Activated naive CD4-positive, alpha-beta T cell treated with anti-CD3 and anti-CD28 coated beads, Interleukin-2, amount 10 ng/mL, durations not matched to agents 7 days and 5 days (primary cell): Measurements from ENCODE around the gene TMED8.
"Not testable (repeated sequence)": the region's sequence is repeated elsewhere in the genome, so short reads cannot be mapped to it uniquely, and the experiment has no call there.

Experiments used
- CTCF ChIA-PET: fragments of 350-600 bp; sonication (Branson Sonifier 250); formaldehyde crosslinking; loops from one replicate; lab custom pipeline; 2021; ENCODE audit warnings: antibody characterized with exemption; lab: Charles Lee
- DNase-seq: peaks from one replicate; pipeline ENCODE4 v3.0.0-alpha.2; 2020
- H3K27ac Mint-ChIP-seq: one replicate; pipeline ENCODE4 v1.8.0; 2021; ENCODE audit warnings: mild to moderate bottlenecking, moderate library complexity, mixed read lengths
- H3K27me3 Mint-ChIP-seq: one replicate; pipeline ENCODE4 v1.8.0; 2021; ENCODE audit warnings: mild to moderate bottlenecking, mixed read lengths
- H3K36me3 Mint-ChIP-seq: one replicate; pipeline ENCODE4 v1.8.0; 2021; ENCODE audit warnings: mixed read lengths
- H3K4me1 Mint-ChIP-seq: one replicate; pipeline ENCODE4 v1.8.0; 2021; ENCODE audit warnings: mixed read lengths
- H3K4me3 Mint-ChIP-seq: one replicate; pipeline ENCODE4 v1.8.0; 2021; ENCODE audit warnings: mild to moderate bottlenecking, moderate library complexity, mixed read lengths
- H3K9me3 Mint-ChIP-seq: one replicate; pipeline ENCODE4 v1.8.0; 2021; ENCODE audit warnings: mixed read lengths

The TMED8 gene

DNA sequence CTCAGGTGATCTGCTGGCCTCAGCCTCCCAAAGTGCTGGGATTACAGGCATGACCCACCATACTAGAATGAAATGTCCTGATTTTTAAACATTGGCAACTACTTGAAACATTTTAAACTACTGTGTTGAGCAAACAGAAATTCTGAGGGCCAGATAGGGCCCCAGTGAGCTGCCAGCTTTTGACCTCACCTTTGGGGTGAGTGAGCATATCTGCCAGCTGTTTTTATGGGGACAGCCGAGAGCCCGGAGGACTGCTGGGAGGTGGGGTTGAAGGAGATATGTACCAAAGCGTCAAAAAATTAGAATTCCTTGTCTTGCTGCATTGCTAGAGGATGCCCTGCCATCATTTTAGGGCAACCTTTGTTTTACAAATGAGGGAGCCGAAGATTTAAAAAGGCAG, 53.3 kb downstream of the TMED8 start:
- no peak overlapping the region for H3K27ac Mint-ChIP-seq
- H3K4me1 Mint-ChIP-seq = peaks cover 23% of the 10 kb centered on the region
- H3K9me3 Mint-ChIP-seq = no peaks in the 10 kb centered on the region
- CTCF ChIA-PET = interaction anchor here (0.6 to 1.3 kb wide), 2 partner anchors 20 to 171 kb away, joined by 3 read pairs; no protein-coding TSS in a partner anchor
- no peak overlapping the region for H3K4me3 Mint-ChIP-seq
- no peaks in the 10 kb centered on the region for H3K36me3 Mint-ChIP-seq
- H3K27me3 Mint-ChIP-seq = no peaks in the 10 kb centered on the region
- no peak for DNase-seq

- no peaks in the 10 kb centered on the region for H3K36me3 Mint-ChIP-seq
- H3K27me3 Mint-ChIP-seq = no peaks in the 10 kb centered on the region
- H3K4me1 Mint-ChIP-seq = peaks cover 23% of the 10 kb centered on the region
- no peak for DNase-seq
- CTCF ChIA-PET = interaction anchor here (1.3 kb wide), 1 partner anchor 19 kb away, joined by 3 read pairs; no protein-coding TSS in a partner anchor
- no peak overlapping the region for H3K27ac Mint-ChIP-seq
- H3K9me3 Mint-ChIP-seq = no peaks in the 10 kb centered on the region
- peak overlapping the region; percentile 99 for H3K4me3 Mint-ChIP-seq
These were observed 53.9 kb downstream of the TMED8 start for GRCh38 chr14:77322951-77323350.

GRCh38 chr14:77322250-77322902, 54.5 kb downstream of the TMED8 start:
- Mint-ChIP-seq H3K4me1 (peaks cover 23% of the 10 kb centered on the region), H3K27ac (peak overlapping the region; percentile 99), H3K36me3 (no peaks in the 10 kb centered on the region), H3K9me3 (no peaks in the 10 kb centered on the region), H3K4me3 (peak overlapping the region; percentile 99), H3K27me3 (no peaks in the 10 kb centered on the region)
- CTCF ChIA-PET = interaction anchor here (1.3 kb wide), 1 partner anchor 55 kb away, joined by 7 read pairs; the partner anchor contains the start of genes SAMD15 and TMED8
- no peak for DNase-seq

DNA sequence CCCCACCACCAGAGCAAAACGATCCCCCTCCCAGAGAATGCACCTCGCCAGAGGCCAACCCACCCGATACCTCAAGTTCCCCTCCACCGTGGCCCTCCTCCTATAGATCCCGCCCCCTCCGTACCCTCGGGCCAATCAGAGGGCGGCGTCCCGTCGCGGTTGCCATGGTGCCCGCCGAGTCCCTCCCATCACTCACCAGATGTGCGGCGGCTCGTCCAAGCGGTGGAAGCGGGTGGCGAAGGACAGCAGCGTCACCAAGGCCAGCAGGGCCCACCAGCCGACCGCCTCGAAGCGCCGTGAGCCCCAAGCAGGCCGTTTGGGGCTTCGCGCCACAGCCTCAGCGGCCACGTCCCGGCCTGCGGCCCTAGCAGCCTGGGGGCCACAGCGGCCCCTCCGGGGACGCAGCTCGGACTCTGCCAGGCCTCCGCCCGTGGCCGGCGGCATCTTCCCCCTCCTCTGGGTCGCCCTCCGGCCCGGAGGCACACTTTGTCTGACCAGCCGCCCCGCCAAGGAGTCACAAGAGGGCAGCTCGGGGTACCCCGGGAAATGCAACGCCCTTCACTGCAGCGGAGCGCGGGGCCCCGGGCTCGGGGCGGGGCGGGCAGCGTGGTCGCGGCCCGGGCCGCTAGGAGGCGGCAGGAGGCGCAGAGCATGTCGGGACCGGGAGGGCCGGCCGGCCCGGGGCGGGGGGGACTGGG, 56.5 kb downstream of the TMED8 start, which contains the start of gene POMT2:
TSS of gene POMT2 (minus strand) at position 646 of the 698 bp plus-strand sequence. CDS start at position 444, 202 bp downstream.
- CTCF ChIA-PET = interaction anchor here (1.0 to 1.8 kb wide), 5 partner anchors 8 to 226 kb away, joined by 3 to 16 read pairs (median 4); partner anchors contain the start of genes SAMD15 and TMED8
- Mint-ChIP-seq H3K27ac (peak within 1 kb of the TSS; percentile 99), H3K9me3 (no peaks in the 10 kb centered on the region), H3K36me3 (no peaks in the 10 kb centered on the region), H3K4me3 (peak within 1 kb of the TSS; percentile 99), H3K4me1 (peaks cover 23% of the 10 kb centered on the region), H3K27me3 (no peaks in the 10 kb centered on the region)
- peak; percentile 95 for DNase-seq

GRCh38 chr14:77319422-77319821, 57.5 kb downstream of the TMED8 start:
- Mint-ChIP-seq H3K36me3 (no peaks in the 10 kb centered on the region), H3K27ac (no peak overlapping the region), H3K4me3 (peak overlapping the region; percentile 11), H3K9me3 (no peaks in the 10 kb centered on the region), H3K27me3 (no peaks in the 10 kb centered on the region), H3K4me1 (peaks cover 23% of the 10 kb centered on the region)
- CTCF ChIA-PET = interaction anchor here (1.1 to 1.8 kb wide), 3 partner anchors 18 to 227 kb away, joined by 3 to 16 read pairs (median 3); no protein-coding TSS in a partner anchor
- no peak for DNase-seq

DNA sequence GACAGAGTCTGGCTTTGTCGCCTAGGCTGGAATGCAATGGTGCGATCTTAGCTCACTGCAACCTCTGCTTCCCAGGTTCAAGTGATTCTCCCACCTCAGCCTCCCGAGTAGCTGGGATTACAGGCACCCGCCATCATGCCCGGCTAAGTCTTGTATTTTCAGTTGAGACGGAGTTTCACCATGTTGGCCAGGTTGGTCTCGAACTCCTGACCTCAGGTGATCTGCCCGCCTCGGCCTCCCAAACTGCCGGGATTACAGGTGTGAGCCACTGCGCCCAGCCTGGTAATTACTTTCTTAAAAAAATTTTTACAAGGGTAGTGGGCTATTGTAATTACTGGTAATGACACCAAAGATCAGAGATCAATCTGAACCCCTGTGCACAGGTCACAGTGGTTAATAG, 58.1 kb downstream of the TMED8 start:
- not testable (repeated sequence) for H3K27ac Mint-ChIP-seq, H3K9me3 Mint-ChIP-seq, H3K4me3 Mint-ChIP-seq, H3K27me3 Mint-ChIP-seq, DNase-seq, H3K36me3 Mint-ChIP-seq
- CTCF ChIA-PET = interaction anchor here (1.1 to 1.8 kb wide), 2 partner anchors 18 to 166 kb away, joined by 3 to 16 read pairs; no protein-coding TSS in a partner anchor
- peaks cover 23% of the 10 kb centered on the region for H3K4me1 Mint-ChIP-seq

DNA sequence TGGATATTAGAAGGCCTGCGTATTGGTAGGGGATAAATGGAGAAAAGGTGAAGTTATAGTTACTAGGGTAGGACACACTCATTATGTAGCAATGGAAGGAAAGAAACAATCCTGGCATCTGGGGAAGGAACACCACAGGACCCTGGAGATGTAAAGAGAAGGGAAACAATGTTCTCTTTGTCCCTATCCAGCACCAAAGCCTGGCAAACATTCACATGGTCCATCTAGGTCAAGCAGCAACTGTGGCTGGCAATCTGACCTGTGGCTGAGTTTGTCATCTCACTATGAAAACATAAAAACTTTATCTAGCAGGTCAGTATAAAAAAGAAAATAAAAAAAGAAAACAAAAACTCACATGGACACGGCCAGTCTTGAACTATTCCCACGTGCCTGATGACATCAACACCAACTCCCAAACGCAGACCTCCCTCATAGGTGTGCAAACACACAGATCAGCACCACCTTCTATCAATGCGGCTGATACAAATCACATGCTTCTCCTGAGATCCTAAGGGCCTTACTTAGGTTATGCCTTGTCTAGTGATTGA, 58.8 kb downstream of the TMED8 start:
- Mint-ChIP-seq H3K4me1 (peaks cover 23% of the 10 kb centered on the region), H3K27ac (no peak overlapping the region), H3K9me3 (no peaks in the 10 kb centered on the region), H3K27me3 (no peaks in the 10 kb centered on the region), H3K36me3 (no peaks in the 10 kb centered on the region), H3K4me3 (no peak overlapping the region)
- DNase-seq = no peak
- CTCF ChIA-PET = interaction anchor here (1.1 to 5.9 kb wide), 2 partner anchors 16 to 166 kb away, joined by 3 to 255 read pairs; no protein-coding TSS in a partner anchor

DNA sequence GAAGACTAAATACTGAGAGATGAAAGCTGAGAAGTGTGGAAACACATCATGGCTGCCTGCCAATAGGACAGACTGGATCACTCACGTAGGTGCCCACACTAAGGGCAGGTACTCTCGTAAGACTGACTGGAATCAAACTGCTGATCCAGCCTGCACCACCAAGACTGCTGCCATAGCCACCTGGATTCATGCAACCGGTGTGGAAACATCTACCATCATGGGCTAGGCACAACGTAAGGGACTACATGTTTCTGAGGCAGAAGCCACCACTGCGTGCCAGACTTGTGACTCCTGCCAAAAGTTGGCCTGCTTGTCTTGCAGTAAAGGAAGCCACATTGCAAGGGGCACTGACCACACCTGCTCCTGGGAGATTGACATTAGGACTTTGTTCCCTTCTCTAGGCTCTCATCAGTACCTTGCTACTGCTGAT, 60.0 kb downstream of the TMED8 start:
- Mint-ChIP-seq H3K9me3 (no peaks in the 10 kb centered on the region), H3K36me3 (no peaks in the 10 kb centered on the region), H3K4me3 (no peak overlapping the region), H3K4me1 (peaks cover 14% of the 10 kb centered on the region), H3K27ac (no peak overlapping the region), H3K27me3 (no peaks in the 10 kb centered on the region)
- CTCF ChIA-PET = interaction anchor here (1.1 to 5.9 kb wide), 11 partner anchors 13 to 196 kb away, joined by 3 to 255 read pairs (median 7); partner anchors contain the start of gene ZDHHC22
- DNase-seq = no peak

DNA sequence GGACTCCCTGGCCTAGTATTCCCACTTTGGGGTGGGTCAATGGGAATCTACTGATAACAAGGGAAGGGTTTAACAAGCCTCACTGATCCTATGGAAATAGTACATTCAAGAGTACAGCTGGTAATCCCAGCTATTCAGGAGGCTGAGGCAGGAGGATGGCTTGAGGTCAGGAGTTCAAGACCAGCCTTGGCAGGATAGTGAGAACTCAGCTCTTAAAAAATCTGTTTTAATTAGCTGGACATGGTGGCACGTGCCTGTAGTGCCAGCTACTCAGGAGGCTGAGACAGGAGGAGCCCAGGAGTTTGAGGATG, 60.7 kb downstream of the TMED8 start:
- H3K27me3 Mint-ChIP-seq = no peaks in the 10 kb centered on the region
- CTCF ChIA-PET = interaction anchor here (0.5 to 5.9 kb wide), 25 partner anchors 9 to 1355 kb away, joined by 3 to 255 read pairs (median 4); partner anchors contain the start of genes AHSA1, ALKBH1, SLIRP and ZDHHC22
- H3K27ac Mint-ChIP-seq = no peak overlapping the region
- DNase-seq = no peak
- H3K4me1 Mint-ChIP-seq = peaks cover 12% of the 10 kb centered on the region
- H3K4me3 Mint-ChIP-seq = no peak overlapping the region
- no peaks in the 10 kb centered on the region for H3K36me3 Mint-ChIP-seq
- no peaks in the 10 kb centered on the region for H3K9me3 Mint-ChIP-seq

DNA sequence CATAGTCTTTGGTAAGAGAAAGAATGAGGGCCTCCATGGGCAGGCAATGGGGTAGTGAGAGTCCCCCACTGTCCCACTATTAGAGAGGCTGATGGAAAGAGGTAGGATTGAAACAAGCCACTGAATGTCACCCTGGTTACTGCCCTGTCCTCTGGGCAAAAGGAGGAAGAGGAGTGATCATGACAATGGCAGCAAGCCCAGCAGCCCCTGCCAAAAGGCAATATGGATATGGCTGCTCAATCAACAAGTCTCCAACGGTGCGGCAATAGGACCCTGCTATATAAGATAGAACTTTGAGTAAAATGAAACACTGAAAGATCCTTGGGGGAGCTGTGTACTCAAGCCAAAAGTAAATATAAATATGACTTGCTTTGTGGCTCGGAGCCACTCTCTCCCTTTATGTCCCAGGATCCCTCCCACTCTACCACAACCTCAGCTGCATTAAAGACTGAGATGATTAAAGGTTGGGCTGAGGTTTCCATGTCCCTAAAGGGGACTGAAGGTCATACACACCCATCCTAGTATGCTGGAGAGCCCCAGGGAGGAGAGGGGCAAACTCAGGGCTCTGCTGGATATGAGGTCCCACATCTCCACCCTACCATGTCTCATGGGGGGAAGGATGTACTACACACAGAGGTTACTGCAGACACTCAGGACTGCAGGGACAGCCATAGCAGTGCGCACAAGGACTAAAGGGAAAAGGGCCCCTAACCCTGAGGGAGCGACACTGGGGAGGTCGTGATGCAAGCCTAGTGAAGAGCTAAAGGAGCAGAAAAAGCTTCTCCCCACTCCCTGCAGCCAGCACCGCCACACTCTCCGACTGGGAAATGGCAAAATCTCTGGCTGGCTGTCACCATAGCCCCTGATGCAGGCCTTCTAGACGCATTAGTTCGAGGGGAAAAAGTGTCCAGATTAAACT, 62.1 kb downstream of the TMED8 start:
- no peak for DNase-seq
- no peak overlapping the region for H3K27ac Mint-ChIP-seq
- H3K36me3 Mint-ChIP-seq = no peaks in the 10 kb centered on the region
- no peaks in the 10 kb centered on the region for H3K9me3 Mint-ChIP-seq
- no peak overlapping the region for H3K4me3 Mint-ChIP-seq
- CTCF ChIA-PET = interaction anchor here (0.5 to 5.9 kb wide), 23 partner anchors 10 to 1353 kb away, joined by 3 to 255 read pairs (median 4); partner anchors contain the start of genes ALKBH1, SLIRP and ZDHHC22
- H3K4me1 Mint-ChIP-seq = peaks cover 7% of the 10 kb centered on the region
- H3K27me3 Mint-ChIP-seq = no peaks in the 10 kb centered on the region

GRCh38 chr14:77314043-77314442, 62.9 kb downstream of the TMED8 start:
- CTCF ChIA-PET = interaction anchor here (0.6 to 5.9 kb wide), 7 partner anchors 12 to 758 kb away, joined by 3 to 255 read pairs (median 4); partner anchors contain the start of gene ZDHHC22
- no peaks in the 10 kb centered on the region for H3K36me3 Mint-ChIP-seq
- H3K27ac Mint-ChIP-seq = no peak overlapping the region
- H3K4me1 Mint-ChIP-seq = peaks cover 4% of the 10 kb centered on the region
- no peak overlapping the region for H3K4me3 Mint-ChIP-seq
- no peak for DNase-seq
- H3K27me3 Mint-ChIP-seq = no peaks in the 10 kb centered on the region
- no peaks in the 10 kb centered on the region for H3K9me3 Mint-ChIP-seq

DNA sequence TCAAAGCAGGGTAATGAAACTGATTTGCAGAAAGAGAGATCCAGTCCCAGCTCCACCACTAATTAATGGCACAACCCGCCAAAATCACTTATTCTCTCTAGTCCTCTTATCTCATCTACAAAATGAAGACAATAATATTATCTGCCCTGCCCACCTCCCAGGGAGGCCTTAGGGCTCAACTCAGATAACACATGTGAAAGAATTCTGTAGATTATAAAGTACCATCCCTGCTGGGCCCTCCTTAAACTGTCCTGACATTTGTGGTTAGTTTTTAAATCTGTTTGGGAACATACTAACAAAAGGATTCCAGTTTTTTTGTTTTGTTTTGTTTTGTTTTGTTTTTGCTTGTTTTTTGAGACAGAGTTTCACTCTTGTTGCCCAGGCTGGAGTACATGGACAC, 63.5 kb downstream of the TMED8 start:
- no peaks in the 10 kb centered on the region for H3K27me3 Mint-ChIP-seq
- H3K36me3 Mint-ChIP-seq = no peaks in the 10 kb centered on the region
- DNase-seq = no peak
- H3K4me3 Mint-ChIP-seq = no peak overlapping the region
- H3K4me1 Mint-ChIP-seq = peaks cover 6% of the 10 kb centered on the region
- H3K27ac Mint-ChIP-seq = no peak overlapping the region
- CTCF ChIA-PET = interaction anchor here (5.4 to 5.9 kb wide), 2 partner anchors 12 to 162 kb away, joined by 102 to 255 read pairs; no protein-coding TSS in a partner anchor
- H3K9me3 Mint-ChIP-seq = no peaks in the 10 kb centered on the region

- Mint-ChIP-seq H3K9me3 (no peaks in the 10 kb centered on the region), H3K27ac (no peak overlapping the region), H3K4me3 (no peak overlapping the region), H3K27me3 (no peaks in the 10 kb centered on the region), H3K36me3 (no peaks in the 10 kb centered on the region), H3K4me1 (peaks cover 6% of the 10 kb centered on the region)
- CTCF ChIA-PET = no interaction called here
- no peak for DNase-seq
These were observed 65.7 kb downstream of the TMED8 start for GRCh38 chr14:77311217-77311616.
